C1 segment of cervical spinal cord (tissue), 14 donors: ENCODE data around the gene CD302.
A peak's percentile ranks its signal among the peaks of the same experiment; 100 is the strongest.
"Not testable (repeated sequence)": the region's sequence is repeated elsewhere in the genome, so short reads cannot be mapped to it uniquely, and the experiment has no call there.

Experiments used
- DNase-seq, 14 donors: peaks; one replicate each; lab custom pipeline; 2025; lab: John Stamatoyannopoulos, UW

CD302 gene

DNA sequence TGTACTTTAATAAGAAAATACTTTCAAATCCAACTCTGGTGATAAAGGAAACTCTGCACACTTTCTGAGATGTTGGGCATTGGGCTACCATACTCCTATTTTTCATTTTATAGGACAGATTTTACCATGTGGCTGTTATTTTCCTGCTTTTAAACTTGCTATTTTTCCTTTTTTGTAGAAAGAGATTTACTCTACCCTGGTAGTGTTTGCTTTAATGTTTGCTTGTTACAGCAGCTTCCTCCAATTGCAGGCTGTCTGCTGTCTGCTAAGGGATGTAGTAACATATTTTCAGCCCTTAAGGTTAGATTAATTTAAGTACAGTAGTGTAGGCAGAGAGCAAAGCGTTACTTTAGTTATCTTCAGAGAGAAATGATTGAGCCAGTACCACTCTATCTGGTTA is 47.1 kb downstream of the CD302 start:
- no peak for DNase-seq

DNA sequence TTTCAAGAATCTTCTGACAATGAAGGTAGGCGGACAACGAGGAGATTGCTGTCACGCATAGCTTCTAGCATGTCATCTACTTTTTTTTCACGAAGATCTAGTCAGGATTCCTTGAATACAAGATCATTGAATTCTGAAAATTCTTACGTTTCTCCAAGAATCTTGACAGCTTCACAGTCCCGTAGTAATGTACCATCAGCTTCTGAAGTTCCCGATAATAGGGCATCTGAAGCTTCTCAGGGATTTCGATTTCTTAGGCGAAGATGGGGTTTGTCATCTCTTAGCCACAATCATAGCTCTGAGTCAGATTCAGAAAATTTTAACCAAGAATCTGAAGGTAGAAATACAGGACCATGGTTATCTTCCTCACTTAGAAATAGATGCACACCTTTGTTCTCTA is 49.9 kb downstream of the CD302 start:
- no peak for DNase-seq

GRCh38 chr2:159745237-159745636 is 52.8 kb downstream of the CD302 start:
- DNase-seq: not testable (repeated sequence)

GRCh38 chr2:159744363-159744762 is 53.6 kb downstream of the CD302 start:
- DNase-seq: no peak

GRCh38 chr2:159742846-159743245 is 55.2 kb downstream of the CD302 start:
- no peak for DNase-seq

- DNase-seq: no peak
These were observed 59.3 kb downstream of the CD302 start for GRCh38 chr2:159738509-159739390.

DNA sequence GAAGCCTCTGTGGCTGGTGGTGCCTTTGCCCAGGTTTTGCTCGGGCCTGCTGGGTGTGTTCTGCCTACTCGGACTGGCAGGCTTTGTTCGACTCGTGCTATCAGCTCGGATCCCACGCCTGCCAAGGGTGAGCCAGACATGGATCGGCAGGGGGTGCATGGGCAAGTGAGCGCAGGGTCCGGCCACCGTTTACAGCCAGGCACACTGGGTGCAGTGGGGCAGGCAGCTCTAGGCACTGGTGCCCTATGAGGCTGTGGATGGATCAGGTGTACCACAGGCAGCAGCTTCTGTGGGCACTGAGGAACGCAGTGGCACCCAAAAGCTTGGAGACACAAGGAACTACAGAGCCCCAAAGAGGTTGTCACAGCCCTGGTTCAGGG is 60.1 kb downstream of the CD302 start:
- DNase-seq: peak in 1 of 14 donors; percentile 5

DNA sequence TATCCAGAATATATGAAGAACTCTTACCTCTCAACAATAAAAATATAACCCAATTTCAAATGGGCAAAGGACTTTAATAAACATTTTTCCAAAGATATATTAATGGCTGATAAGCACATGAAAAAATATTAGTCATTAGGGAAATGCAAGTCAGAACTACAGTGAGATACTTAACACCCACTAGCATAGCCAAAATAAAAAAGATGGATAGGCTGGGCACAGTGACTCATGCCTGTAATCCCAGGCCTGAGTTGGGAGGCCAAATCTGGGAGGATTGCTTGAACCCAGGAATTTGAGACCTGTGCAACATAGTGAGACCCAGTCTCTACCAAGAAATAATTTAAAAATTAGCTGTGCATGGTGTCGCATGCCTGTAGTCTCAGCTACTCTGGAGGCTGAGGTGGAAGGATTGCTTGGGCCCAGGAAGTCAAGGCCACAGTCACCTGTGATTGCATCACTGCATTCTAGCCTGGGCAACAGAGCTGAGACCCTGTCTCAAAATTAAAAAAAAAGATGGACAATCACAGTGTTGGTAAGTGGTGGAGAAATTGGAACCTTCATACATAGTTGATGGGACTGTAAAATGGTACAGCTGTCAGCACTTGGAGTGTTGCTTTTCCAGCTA is 60.6 kb downstream of the CD302 start:
- DNase-seq: no peak

- no peak for DNase-seq
These were observed 62.0 kb downstream of the CD302 start for GRCh38 chr2:159736048-159736447.

- DNase-seq: no peak
These were observed 62.4 kb downstream of the CD302 start for GRCh38 chr2:159735648-159736047.

DNA sequence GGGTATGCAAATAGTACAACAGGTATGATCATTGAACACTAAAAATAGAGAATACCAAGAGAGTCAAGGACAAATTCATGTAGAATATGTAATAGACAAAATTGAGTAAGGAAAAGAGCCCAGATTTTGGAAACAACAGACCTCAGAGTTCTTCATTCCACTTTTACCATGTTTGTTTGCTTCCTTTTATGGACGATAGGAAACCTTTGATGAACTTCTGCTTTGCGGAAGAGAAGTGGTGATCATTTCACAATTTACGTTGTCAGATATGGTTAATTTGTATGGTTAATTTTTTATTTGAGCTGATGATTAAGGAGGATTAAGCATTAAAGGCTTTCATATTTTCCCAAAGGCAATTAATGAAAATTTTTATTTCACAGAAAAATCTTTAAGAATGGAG is 69.4 kb downstream of the CD302 start:
- DNase-seq: no peak

DNA sequence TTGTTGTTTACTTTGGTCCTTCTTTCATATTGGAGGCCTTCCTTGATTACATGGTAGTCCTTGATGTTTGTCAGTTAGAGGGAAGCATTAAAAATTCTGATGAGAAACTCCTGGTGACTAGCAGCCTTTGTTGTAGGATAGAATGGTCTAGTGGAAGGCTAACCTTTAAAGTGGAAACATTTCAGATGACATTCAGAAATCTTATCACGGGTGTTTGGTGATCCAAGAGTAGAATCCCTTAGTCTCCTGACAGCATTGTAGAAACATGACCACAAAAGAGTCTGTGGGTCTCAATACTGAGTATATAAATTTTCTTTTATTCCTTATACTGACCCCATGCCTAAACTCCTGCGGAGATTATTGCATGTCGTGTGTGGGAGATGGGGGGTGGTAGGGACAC is 72.3 kb downstream of the CD302 start:
- DNase-seq: no peak

DNA sequence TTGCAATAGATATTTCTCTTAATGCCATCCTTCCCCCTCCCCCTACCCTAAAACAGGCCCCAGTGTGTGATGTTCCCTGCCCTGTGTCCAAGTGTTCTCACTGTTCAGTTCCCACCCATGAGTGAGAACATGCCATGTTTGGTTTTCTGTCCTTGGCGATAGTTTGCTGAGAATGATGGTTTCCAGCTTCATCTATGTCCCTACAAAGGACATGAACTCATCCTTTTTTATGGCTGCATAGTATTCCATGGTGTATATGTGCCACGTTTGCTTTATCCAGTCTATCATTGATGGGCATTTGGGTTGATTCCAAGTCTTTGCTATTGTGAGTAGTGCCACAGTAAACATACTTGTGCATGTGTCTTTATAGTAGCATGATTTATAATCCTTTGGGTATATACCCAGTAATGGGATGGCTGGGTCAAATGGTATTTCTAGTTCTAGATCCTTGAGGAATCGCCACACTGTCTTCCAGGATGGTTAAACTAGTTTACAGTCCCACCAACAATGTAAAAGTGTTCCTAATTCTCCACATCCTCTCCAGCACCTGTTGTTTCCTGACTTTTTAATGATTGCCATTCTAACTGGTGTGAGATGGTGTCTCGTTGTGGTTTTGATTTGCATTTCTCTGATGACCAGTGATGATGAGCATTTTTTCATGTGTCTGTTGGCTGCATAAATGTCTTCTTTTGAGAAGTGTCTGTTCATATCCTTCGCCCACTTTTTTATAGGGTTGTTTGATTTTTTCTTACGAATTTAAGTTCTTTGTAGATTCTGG is 73.0 kb downstream of the CD302 start:
- not testable (repeated sequence) for DNase-seq

DNA sequence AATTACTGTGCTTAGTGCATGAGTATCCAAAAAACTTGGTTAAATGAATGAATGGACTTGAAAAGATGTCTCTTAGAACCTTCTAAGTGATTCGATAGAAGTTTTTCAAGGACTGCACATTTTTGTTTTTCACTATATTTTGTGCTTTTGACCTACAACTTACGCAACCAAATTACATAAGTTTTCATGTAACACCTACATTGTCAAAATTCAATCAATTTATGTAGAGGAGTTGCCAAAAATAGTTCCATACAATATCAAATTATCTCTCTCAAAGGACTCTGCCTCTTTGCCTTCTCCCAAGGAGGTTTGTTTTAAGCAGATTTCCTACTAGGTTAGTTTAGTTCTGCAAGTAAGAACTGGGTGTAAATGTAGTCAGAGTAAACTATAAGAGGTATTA is 75.4 kb downstream of the CD302 start:
- DNase-seq: no peak

GRCh38 chr2:159720676-159721075 is 77.3 kb downstream of the CD302 start:
- DNase-seq: no peak
